ENCODE data around the gene CSE1L.
A peak's percentile ranks its signal among the peaks of the same experiment; 100 is the strongest.

Gene CSE1L

GRCh38 chr20:49046087-49046900, at the start of gene CSE1L:
TSS of gene CSE1L (plus strand) at chr20:49046312. CDS start at chr20:49058464, 12,152 bp downstream.
- ChIA-PET CTCF (interaction anchor here (0.9 to 1.5 kb wide), 6 partner anchors 10 to 389 kb away, joined by 3 to 6 read pairs (median 4); no protein-coding TSS in a partner anchor), POLR2A (interaction anchor here (0.6 to 2.3 kb wide), 3 partner anchors 8 to 1545 kb away, joined by 3 to 8 read pairs (median 7); no protein-coding TSS in a partner anchor)
- peak; percentile 97 for DNase-seq (ENCODE audit: extremely low spot score)
- no peak for TF ChIP-seq CTCF (IDR thresholded peaks at IDR 0.05; ENCODE audit: control extremely low read depth, extremely low read depth, low read depth, missing control alignments)

GRCh38 chr20:48999890-49000870, 45.9 kb upstream of the CSE1L start:
- POLR2A ChIA-PET = no interaction called here
- no peak for TF ChIP-seq CTCF (IDR thresholded peaks at IDR 0.05; ENCODE audit: control extremely low read depth, extremely low read depth, low read depth, missing control alignments)
- CTCF ChIA-PET = interaction anchor here (0.7 to 2.2 kb wide), 5 partner anchors 11 to 217 kb away, joined by 3 to 9 read pairs (median 4); no protein-coding TSS in a partner anchor
- no peak for DNase-seq (ENCODE audit: extremely low spot score)

- TF ChIP-seq CTCF (IDR thresholded peaks at IDR 0.05; ENCODE audit: control extremely low read depth, extremely low read depth, low read depth, missing control alignments) = no peak
- ChIA-PET POLR2A (no interaction called here), CTCF (interaction anchor here (1.2 to 2.2 kb wide), 2 partner anchors 12 to 19 kb away, joined by 3 to 9 read pairs; no protein-coding TSS in a partner anchor)
- no peak for DNase-seq (ENCODE audit: extremely low spot score)
Observed at GRCh38 chr20:49001741-49002140, 44.4 kb upstream of the CSE1L start.

- ChIA-PET POLR2A (no interaction called here), CTCF (interaction anchor here (1.0 kb wide), 1 partner anchor 9 kb away, joined by 3 read pairs; no protein-coding TSS in a partner anchor)
- no peak for DNase-seq (ENCODE audit: extremely low spot score)
- TF ChIP-seq CTCF (IDR thresholded peaks at IDR 0.05; ENCODE audit: control extremely low read depth, extremely low read depth, low read depth, missing control alignments) = no peak
Observed at GRCh38 chr20:49006446-49006980, 39.6 kb upstream of the CSE1L start.

GRCh38 chr20:49009899-49010631, 36.0 kb upstream of the CSE1L start:
- ChIA-PET POLR2A (interaction anchor here (0.6 kb wide), 1 partner anchor 43 kb away, joined by 4 read pairs; no protein-coding TSS in a partner anchor), CTCF (interaction anchor here (1.1 to 2.2 kb wide), 2 partner anchors 10 to 26 kb away, joined by 3 to 5 read pairs; no protein-coding TSS in a partner anchor)
- no peak for DNase-seq (ENCODE audit: extremely low spot score)
- no peak for TF ChIP-seq CTCF (IDR thresholded peaks at IDR 0.05; ENCODE audit: control extremely low read depth, extremely low read depth, low read depth, missing control alignments)
